ENCODE results near the gene TAF6.

Gene TAF6

GRCh38 chr7:100061518-100062193 lies 57.5 kb downstream of the TAF6 start:
- TF ChIP-seq TAF1 (IDR thresholded peaks at IDR 0.05; ENCODE audit: low read depth) (no peak), NFIC (IDR thresholded peaks at IDR 0.05) (no peak), EP300 (IDR thresholded peaks at IDR 0.05; ENCODE audit: borderline replicate concordance) (no peak), CREB1 (IDR thresholded peaks at IDR 0.05; ENCODE audit: low read depth) (no peak), RAD21 (IDR thresholded peaks at IDR 0.05; ENCODE audit: low read depth) (no peak), MAX (IDR thresholded peaks at IDR 0.05) (no peak), YY1 (IDR thresholded peaks at IDR 0.05; ENCODE audit: low read depth) (no peak), FOXM1 (IDR thresholded peaks at IDR 0.05; ENCODE audit: borderline replicate concordance, low read depth) (no peak), TCF12 (IDR thresholded peaks at IDR 0.05; ENCODE audit: low read depth) (no peak), USF1 (IDR thresholded peaks at IDR 0.05) (no peak), CEBPB (IDR thresholded peaks at IDR 0.05) (no peak), REST (IDR thresholded peaks at IDR 0.05; ENCODE audit: low read depth) (no peak), TEAD4 (IDR thresholded peaks at IDR 0.05) (no peak), ZBTB7A (IDR thresholded peaks at IDR 0.05; ENCODE audit: low read depth) (no peak)

- TF ChIP-seq FOXM1 (IDR thresholded peaks at IDR 0.05; ENCODE audit: borderline replicate concordance, low read depth) (no peak), CREB1 (IDR thresholded peaks at IDR 0.05; ENCODE audit: low read depth) (no peak), ZBTB7A (IDR thresholded peaks at IDR 0.05; ENCODE audit: low read depth) (no peak), YY1 (IDR thresholded peaks at IDR 0.05; ENCODE audit: low read depth) (no peak), TAF1 (IDR thresholded peaks at IDR 0.05; ENCODE audit: low read depth) (no peak), RAD21 (IDR thresholded peaks at IDR 0.05; ENCODE audit: low read depth) (no peak), REST (IDR thresholded peaks at IDR 0.05; ENCODE audit: low read depth) (no peak), CEBPB (IDR thresholded peaks at IDR 0.05) (no peak), EGR1 (IDR thresholded peaks at IDR 0.05) (no peak), EP300 (IDR thresholded peaks at IDR 0.05; ENCODE audit: borderline replicate concordance) (no peak), MAX (IDR thresholded peaks at IDR 0.05) (no peak), USF1 (IDR thresholded peaks at IDR 0.05) (no peak), TEAD4 (IDR thresholded peaks at IDR 0.05) (no peak), TCF12 (IDR thresholded peaks at IDR 0.05; ENCODE audit: low read depth) (no peak), NFIC (IDR thresholded peaks at IDR 0.05) (no peak)
These were observed 59.9 kb downstream of the TAF6 start for GRCh38 chr7:100059251-100059739.
